Smooth muscle cell of the brain vasculature (primary cell): ENCODE data around the gene NUDT8.
"Not testable (repeated sequence)": the region's sequence is repeated elsewhere in the genome, so short reads cannot be mapped to it uniquely, and the experiment has no call there.

Source experiments
- DNase-seq: peaks from one replicate; pipeline ENCODE4 v3.0.0-alpha.2; 2012; ENCODE audit warnings: low read depth, low spot score

Gene NUDT8

GRCh38 chr11:67613313-67613959 lies 16.3 kb downstream of the NUDT8 start:
- DNase-seq, result no peak

- no peak for DNase-seq
Measured at GRCh38 chr11:67612751-67613150, 17.0 kb downstream of the NUDT8 start.

- no peak for DNase-seq
Measured at GRCh38 chr11:67611704-67612587, 17.8 kb downstream of the NUDT8 start.

- DNase-seq, result no peak
Measured at GRCh38 chr11:67611165-67611564, 18.6 kb downstream of the NUDT8 start.

- DNase-seq, result no peak
Measured at GRCh38 chr11:67610302-67610868, 19.4 kb downstream of the NUDT8 start.

GRCh38 chr11:67609316-67609715 lies 20.4 kb downstream of the NUDT8 start:
- DNase-seq, result no peak

GRCh38 chr11:67608486-67608885 lies 21.3 kb downstream of the NUDT8 start:
- no peak for DNase-seq

- DNase-seq, result no peak
Measured at GRCh38 chr11:67607507-67607906, 22.2 kb downstream of the NUDT8 start.

GRCh38 chr11:67606492-67607295 lies 23.0 kb downstream of the NUDT8 start, which contains the start of gene NDUFV1:
Gene NDUFV1, plus strand, starts transcription at chr11:67606936. Its CDS starts 69 bp downstream, at chr11:67607005.
- peak; percentile 73 for DNase-seq

- no peak for DNase-seq
Measured at GRCh38 chr11:67606093-67606491, 23.6 kb downstream of the NUDT8 start.

GRCh38 chr11:67605231-67606011 lies 24.3 kb downstream of the NUDT8 start:
- DNase-seq, result no peak

GRCh38 chr11:67604815-67605214 lies 24.9 kb downstream of the NUDT8 start:
- no peak for DNase-seq

GRCh38 chr11:67604119-67604518 lies 25.6 kb downstream of the NUDT8 start:
- not testable (repeated sequence) for DNase-seq

- DNase-seq, result no peak
Measured at GRCh38 chr11:67601098-67601497, 28.6 kb downstream of the NUDT8 start.

GRCh38 chr11:67600324-67601029 lies 29.3 kb downstream of the NUDT8 start:
- DNase-seq, result no peak

GRCh38 chr11:67599149-67599548 lies 30.6 kb downstream of the NUDT8 start:
- DNase-seq, result no peak

- not testable (repeated sequence) for DNase-seq
Measured at GRCh38 chr11:67597963-67598362, 31.8 kb downstream of the NUDT8 start.

- not testable (repeated sequence) for DNase-seq
Measured at GRCh38 chr11:67597458-67597857, 32.3 kb downstream of the NUDT8 start.

GRCh38 chr11:67596753-67597300 lies 32.9 kb downstream of the NUDT8 start:
- DNase-seq, result no peak

- no peak for DNase-seq
Measured at GRCh38 chr11:67594480-67594879, 35.3 kb downstream of the NUDT8 start.
